CD8-positive, alpha-beta memory T cell (primary cell): ENCODE data around the gene SOCS3. TPM values are rescaled to one million over a fixed set of nuclear protein-coding genes. Genes with fewer than 3 reads are reported as not detected.
A peak's percentile ranks its signal among the peaks of the same experiment; 100 is the strongest.

ENCODE experiments used
- CTCF ChIA-PET: fragments of 350-600 bp; sonication (Branson Sonifier 250); formaldehyde crosslinking; loops from one replicate; lab custom pipeline; 2021; ENCODE audit warnings: antibody characterized with exemption; lab: Charles Lee
- POLR2A ChIA-PET: fragments of 350-600 bp; sonication (Branson Sonifier 250); formaldehyde crosslinking; loops from one replicate; lab custom pipeline; 2021; ENCODE audit warnings: antibody characterized with exemption; lab: Charles Lee
- DNase-seq, 5 donors: peaks; one replicate each; pipeline versions ENCODE4 v3.0.0 to v3.0.0-alpha.2; 2020 to 2022; ENCODE audit warnings: mixed read lengths in 1 of 5
- H3K27ac ChIP-seq: one replicate; pipeline ENCODE4 v1.7.0; 2013; ENCODE audit warnings: low read depth, mild to moderate bottlenecking, low read length, moderate library complexity
- H3K27me3 ChIP-seq: 2 replicates; pipeline ENCODE4 v1.7.0; 2013; ENCODE audit warnings: low read length, mild to moderate bottlenecking; ENCODE audit not compliant: insufficient read depth, poor library complexity, severe bottlenecking
- H3K36me3 ChIP-seq: 2 replicates; pipeline ENCODE4 v1.7.0; 2013; ENCODE audit warnings: mild to moderate bottlenecking, low read length, moderate library complexity; ENCODE audit not compliant: insufficient read depth
- H3K4me1 ChIP-seq: 2 replicates; pipeline ENCODE4 v1.7.0; 2013; ENCODE audit warnings: mild to moderate bottlenecking, low read length, moderate library complexity; ENCODE audit not compliant: insufficient read depth
- H3K4me3 ChIP-seq: 2 replicates; pipeline ENCODE4 v1.7.0; 2013; ENCODE audit warnings: mild to moderate bottlenecking, low read length
- H3K9me3 ChIP-seq: 2 replicates; pipeline ENCODE4 v1.7.0; 2013; ENCODE audit warnings: mild to moderate bottlenecking, low read length
- H3K27ac Mint-ChIP-seq, 8 donors: one replicate each; pipeline ENCODE4 v1.8.0; 2020 to 2021; ENCODE audit warnings: mixed read lengths in 8 of 8, mild to moderate bottlenecking in 6 of 8, inconsistent platforms in 3 of 8, moderate library complexity in 3 of 8
- H3K27me3 Mint-ChIP-seq, 2 donors: one replicate each; pipeline ENCODE4 v1.8.0; 2020 to 2021; ENCODE audit warnings: mixed read lengths in 2 of 2, mild to moderate bottlenecking in 1 of 2, moderate library complexity in 1 of 2
- H3K36me3 Mint-ChIP-seq, 3 donors: one replicate each; pipeline ENCODE4 v1.8.0; 2020 to 2021; ENCODE audit warnings: mixed read lengths in 3 of 3, inconsistent platforms in 1 of 3, mild to moderate bottlenecking in 1 of 3
- H3K4me1 Mint-ChIP-seq, 3 donors: one replicate each; pipeline ENCODE4 v1.8.0; 2020 to 2021; ENCODE audit warnings: mixed read lengths in 3 of 3, inconsistent platforms in 1 of 3, mild to moderate bottlenecking in 1 of 3
- H3K4me3 Mint-ChIP-seq, 7 donors: one replicate each; pipeline ENCODE4 v1.8.0; 2020 to 2021; ENCODE audit warnings: mixed read lengths in 7 of 7, mild to moderate bottlenecking in 6 of 7, moderate library complexity in 4 of 7, inconsistent platforms in 2 of 7
- H3K9me3 Mint-ChIP-seq, 5 donors: one replicate each; pipeline ENCODE4 v1.8.0; 2020 to 2022; ENCODE audit warnings: mixed read lengths in 5 of 5, mild to moderate bottlenecking in 3 of 5, moderate library complexity in 2 of 5, inconsistent platforms in 1 of 5
- polyA plus RNA-seq: library from polyadenylated mRNA; unstranded; fragments of 300-500 nt; fragmentation: Illumina TruSeq; gene quantifications from one replicate; pipeline ENCODE4 v1.2.3, GENCODE V29; 2021
- total RNA-seq, 2 experiments: library from RNA; stranded (reverse); gene quantifications; one replicate each; pipeline ENCODE4 v1.2.3, GENCODE V29; 2021

Gene SOCS3
- total and polyA plus RNA-seq, 3 experiments from 2014 or later = 26.9 to 38.9 (median 27.4) TPM

- peak in 4 of 5 donors; percentile 43 to 69 (median 56) for DNase-seq
- peaks cover 0 to 15% (median 0%) of the 10 kb centered on the region in 3 donors for H3K36me3 Mint-ChIP-seq
- Histone ChIP-seq H3K4me1 (peaks cover 72% of the 10 kb centered on the region), H3K36me3 (peaks cover 15% of the 10 kb centered on the region), H3K27ac (peak overlapping the region; percentile 73), H3K27me3 (no peaks in the 10 kb centered on the region), H3K4me3 (peak overlapping the region; percentile 54), H3K9me3 (no peaks in the 10 kb centered on the region)
- H3K4me1 Mint-ChIP-seq = peaks cover 60 to 75% (median 69%) of the 10 kb centered on the region in 3 donors
- H3K4me3 Mint-ChIP-seq = peak overlapping the region; percentile 69 to 86 (median 76)
- ChIA-PET CTCF (interaction anchor here (1.1 kb wide), 1 partner anchor 66 kb away, joined by 6 read pairs; no protein-coding TSS in a partner anchor), POLR2A (interaction anchor here (1.1 to 1.8 kb wide), 2 partner anchors 12 kb away, joined by 5 to 17 read pairs; no protein-coding TSS in a partner anchor)
- H3K27ac Mint-ChIP-seq = peak overlapping the region; percentile 91 to 100 (median 99)
- H3K9me3 Mint-ChIP-seq = no peaks in the 10 kb centered on the region
- H3K27me3 Mint-ChIP-seq = no peaks in the 10 kb centered on the region
These were observed 4.7 kb downstream of the SOCS3 start for GRCh38 chr17:78355045-78355641.

GRCh38 chr17:78353834-78354233 is 6.0 kb downstream of the SOCS3 start:
- no peaks in the 10 kb centered on the region for H3K9me3 Mint-ChIP-seq
- Histone ChIP-seq H3K27me3 (no peaks in the 10 kb centered on the region), H3K9me3 (no peaks in the 10 kb centered on the region), H3K4me3 (no peak overlapping the region), H3K27ac (no peak overlapping the region), H3K36me3 (peaks cover 15% of the 10 kb centered on the region), H3K4me1 (peaks cover 72% of the 10 kb centered on the region)
- ChIA-PET POLR2A (interaction anchor here (0.6 kb wide), 1 partner anchor 50 kb away, joined by 4 read pairs; no protein-coding TSS in a partner anchor), CTCF (interaction anchor here (0.7 kb wide), 1 partner anchor 40 kb away, joined by 3 read pairs; no protein-coding TSS in a partner anchor)
- peaks cover 0 to 1% of the 10 kb centered on the region in 2 donors for H3K27me3 Mint-ChIP-seq
- peaks cover 65 to 83% (median 77%) of the 10 kb centered on the region in 3 donors for H3K4me1 Mint-ChIP-seq
- H3K4me3 Mint-ChIP-seq = peak overlapping the region; percentile 71 to 92 (median 80)
- peak overlapping the region; percentile 83 to 100 (median 96) for H3K27ac Mint-ChIP-seq
- H3K36me3 Mint-ChIP-seq = peaks cover 0 to 15% (median 0%) of the 10 kb centered on the region in 3 donors
- no peak for DNase-seq

GRCh38 chr17:78351449-78352006 is 8.3 kb downstream of the SOCS3 start:
- Histone ChIP-seq H3K36me3 (no peaks in the 10 kb centered on the region), H3K4me3 (no peak overlapping the region), H3K27me3 (no peaks in the 10 kb centered on the region), H3K27ac (no peak overlapping the region), H3K4me1 (peaks cover 73% of the 10 kb centered on the region), H3K9me3 (no peaks in the 10 kb centered on the region)
- POLR2A ChIA-PET = no interaction called here
- H3K27ac Mint-ChIP-seq = peak overlapping the region in 3 of 8 donors; percentile 17 to 91 (median 76)
- peak overlapping the region in 6 of 7 donors; percentile 11 to 76 (median 37) for H3K4me3 Mint-ChIP-seq
- no peak for DNase-seq
- CTCF ChIA-PET = interaction anchor here (0.7 kb wide), 1 partner anchor 35 kb away, joined by 3 read pairs; no protein-coding TSS in a partner anchor
- peaks cover 0 to 1% of the 10 kb centered on the region in 2 donors for H3K27me3 Mint-ChIP-seq
- H3K36me3 Mint-ChIP-seq = no peaks in the 10 kb centered on the region
- H3K4me1 Mint-ChIP-seq = peaks cover 63 to 80% (median 69%) of the 10 kb centered on the region in 3 donors
- no peaks in the 10 kb centered on the region for H3K9me3 Mint-ChIP-seq

DNA sequence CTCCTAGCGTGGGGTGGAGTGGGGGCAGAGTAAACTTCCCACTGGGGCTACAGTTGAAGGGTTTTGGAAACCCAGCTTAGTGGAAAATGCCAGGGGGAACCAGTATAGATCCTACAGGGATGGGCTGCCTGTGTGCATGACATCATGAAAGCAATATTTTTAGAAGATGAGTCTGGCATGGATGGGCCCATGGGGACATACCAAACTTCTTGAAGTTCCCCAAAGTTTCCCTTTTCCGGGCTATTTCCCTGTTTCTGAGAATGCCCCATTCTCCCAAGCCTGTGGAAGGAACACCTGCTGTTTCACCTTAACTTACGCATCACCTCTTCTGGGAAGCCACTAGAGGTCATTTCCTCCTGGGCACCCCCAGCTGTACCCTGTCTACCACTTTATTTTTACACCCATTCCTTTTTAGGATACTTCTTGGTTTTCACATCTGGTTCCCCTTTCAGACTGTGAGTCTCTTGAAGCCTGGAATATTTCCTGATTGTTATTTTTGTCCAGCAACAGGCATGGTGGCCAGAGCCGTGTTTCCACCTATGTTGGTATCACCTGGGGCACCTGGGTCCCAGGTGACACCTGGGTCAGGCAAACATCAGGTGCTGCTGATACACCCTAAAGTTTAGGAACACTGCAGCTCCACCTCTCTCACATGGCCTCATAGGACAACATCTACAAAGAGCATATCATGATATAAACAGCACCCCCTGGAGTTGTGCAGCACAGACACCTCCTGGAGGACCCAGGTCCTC is 9.8 kb downstream of the SOCS3 start:
- Mint-ChIP-seq H3K4me3 (peak overlapping the region in 1 of 7 donors; percentile 45), H3K27ac (peak overlapping the region in 4 of 8 donors; percentile 29 to 77 (median 60)), H3K9me3 (no peaks in the 10 kb centered on the region), H3K27me3 (peaks cover 0 to 1% of the 10 kb centered on the region in 2 donors), H3K4me1 (peaks cover 61 to 80% (median 69%) of the 10 kb centered on the region in 3 donors), H3K36me3 (no peaks in the 10 kb centered on the region)
- no peaks in the 10 kb centered on the region for H3K27me3 ChIP-seq
- H3K27ac ChIP-seq = no peak overlapping the region
- no peak for DNase-seq
- POLR2A ChIA-PET = no interaction called here
- no peaks in the 10 kb centered on the region for H3K36me3 ChIP-seq
- peaks cover 75% of the 10 kb centered on the region for H3K4me1 ChIP-seq
- CTCF ChIA-PET = no interaction called here
- H3K4me3 ChIP-seq = no peak overlapping the region
- H3K9me3 ChIP-seq = no peaks in the 10 kb centered on the region

- POLR2A ChIA-PET = interaction anchor here (0.5 kb wide), 1 partner anchor 64 kb away, joined by 5 read pairs; no protein-coding TSS in a partner anchor
- CTCF ChIA-PET = interaction anchor here (0.6 to 1.6 kb wide), 2 partner anchors 12 to 73 kb away, joined by 4 read pairs; no protein-coding TSS in a partner anchor
- no peaks in the 10 kb centered on the region for H3K27me3 ChIP-seq
- no peak overlapping the region for H3K4me3 ChIP-seq
- Mint-ChIP-seq H3K4me3 (peak overlapping the region in 1 of 7 donors; percentile 15), H3K27me3 (peaks cover 0 to 1% of the 10 kb centered on the region in 2 donors), H3K27ac (peak overlapping the region in 4 of 8 donors; percentile 51 to 91 (median 66)), H3K36me3 (no peaks in the 10 kb centered on the region), H3K4me1 (peaks cover 61 to 79% (median 69%) of the 10 kb centered on the region in 3 donors), H3K9me3 (no peaks in the 10 kb centered on the region)
- H3K4me1 ChIP-seq = peaks cover 75% of the 10 kb centered on the region
- DNase-seq = no peak
- no peaks in the 10 kb centered on the region for H3K36me3 ChIP-seq
- no peak overlapping the region for H3K27ac ChIP-seq
- H3K9me3 ChIP-seq = no peaks in the 10 kb centered on the region
These were observed 11.7 kb downstream of the SOCS3 start for GRCh38 chr17:78348055-78348770.

GRCh38 chr17:78347453-78347852 is 12.4 kb downstream of the SOCS3 start:
- H3K4me3 ChIP-seq = no peak overlapping the region
- no peaks in the 10 kb centered on the region for H3K9me3 Mint-ChIP-seq
- DNase-seq = no peak
- no peaks in the 10 kb centered on the region for H3K9me3 ChIP-seq
- H3K27ac ChIP-seq = no peak overlapping the region
- peaks cover 67 to 84% (median 75%) of the 10 kb centered on the region in 3 donors for H3K4me1 Mint-ChIP-seq
- ChIA-PET POLR2A (interaction anchor here (0.5 kb wide), 1 partner anchor 65 kb away, joined by 5 read pairs; no protein-coding TSS in a partner anchor), CTCF (interaction anchor here (0.6 to 2.4 kb wide), 3 partner anchors 12 to 74 kb away, joined by 4 to 9 read pairs (median 4); partner anchors contain the start of gene SOCS3)
- H3K4me1 ChIP-seq = peaks cover 79% of the 10 kb centered on the region
- no peaks in the 10 kb centered on the region for H3K36me3 Mint-ChIP-seq
- H3K36me3 ChIP-seq = no peaks in the 10 kb centered on the region
- H3K27ac Mint-ChIP-seq = peak overlapping the region in 1 of 8 donors; percentile 29
- H3K4me3 Mint-ChIP-seq = no peak overlapping the region
- H3K27me3 Mint-ChIP-seq = peaks cover 0 to 1% of the 10 kb centered on the region in 2 donors
- no peaks in the 10 kb centered on the region for H3K27me3 ChIP-seq

DNA sequence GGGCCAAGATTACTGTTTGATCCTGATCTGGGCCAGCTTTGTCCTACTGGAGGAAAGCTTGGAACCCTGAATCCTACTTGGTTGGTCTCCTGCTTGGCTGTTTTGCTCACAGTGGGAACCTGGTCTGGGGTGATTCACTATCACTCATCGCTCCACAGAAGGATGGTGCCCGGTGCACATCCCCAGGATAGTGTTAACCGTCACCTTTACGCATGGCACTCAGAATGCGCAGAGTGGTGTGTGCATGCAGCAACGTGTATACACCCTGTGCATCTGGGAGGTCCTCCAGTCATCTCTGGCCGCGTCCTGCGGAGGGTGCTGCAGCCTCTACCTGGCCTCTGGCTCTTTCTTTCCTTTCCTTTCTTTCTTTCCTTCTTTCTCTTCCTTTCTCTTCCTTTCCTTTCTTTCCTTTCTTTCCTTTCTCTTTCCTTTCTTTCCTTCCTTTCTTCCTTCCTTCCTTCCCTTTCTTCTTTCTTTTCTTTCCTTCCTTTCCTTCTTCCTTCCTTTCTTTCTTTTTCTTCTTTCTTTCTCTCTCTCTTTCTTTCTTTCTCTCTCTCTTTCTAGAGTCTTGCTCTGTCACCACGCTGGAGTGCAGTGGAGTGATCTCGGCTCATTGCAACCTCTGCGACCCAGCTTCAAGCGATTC is 13.1 kb downstream of the SOCS3 start:
- no peaks in the 10 kb centered on the region for H3K9me3 ChIP-seq

More for the DNA sequence above, 13.1 kb downstream of the SOCS3 start:
- no peak overlapping the region for H3K27ac ChIP-seq
- DNase-seq = no peak
- peak overlapping the region in 4 of 8 donors; percentile 30 to 86 (median 63) for H3K27ac Mint-ChIP-seq
- H3K36me3 Mint-ChIP-seq = no peaks in the 10 kb centered on the region
- CTCF ChIA-PET = interaction anchor here (1.6 to 2.4 kb wide), 2 partner anchors 13 to 75 kb away, joined by 4 to 9 read pairs; partner anchors contain the start of gene SOCS3
- POLR2A ChIA-PET = no interaction called here
- H3K4me3 ChIP-seq = no peak overlapping the region
- no peaks in the 10 kb centered on the region for H3K27me3 ChIP-seq
- H3K4me3 Mint-ChIP-seq = peak overlapping the region in 1 of 7 donors; percentile 31
- peaks cover 0 to 1% of the 10 kb centered on the region in 2 donors for H3K27me3 Mint-ChIP-seq
- no peaks in the 10 kb centered on the region for H3K36me3 ChIP-seq
- no peaks in the 10 kb centered on the region for H3K9me3 Mint-ChIP-seq
- peaks cover 76% of the 10 kb centered on the region for H3K4me1 ChIP-seq
- peaks cover 61 to 79% (median 70%) of the 10 kb centered on the region in 3 donors for H3K4me1 Mint-ChIP-seq
